CD4-positive, alpha-beta T cell (primary cell): ENCODE results near the gene PARG. TPM values are rescaled to one million over a fixed set of nuclear protein-coding genes. Genes with fewer than 3 reads are reported as not detected.

Source experiments
- ATAC-seq: fragments of 200-7000 bp; cut with Tn5 transposase; one replicate; pipeline ENCODE4 v1.10.0; 2022; ENCODE audit warnings: mild to moderate bottlenecking; ENCODE audit not compliant: poor library complexity
- CTCF ChIA-PET: fragments of 350-600 bp; sonication (Branson Sonifier 250); formaldehyde crosslinking; loops from one replicate; lab custom pipeline; 2021; ENCODE audit warnings: antibody characterized with exemption, inconsistent platforms; lab: Charles Lee
- POLR2A ChIA-PET: fragments of 350-600 bp; sonication (Branson Sonifier 250); formaldehyde crosslinking; loops from one replicate; lab custom pipeline; 2021; ENCODE audit warnings: antibody characterized with exemption, inconsistent platforms; lab: Charles Lee
- DNase-seq, 14 experiments: peaks; one replicate each; pipeline ENCODE4 v3.0.0-alpha.2; 2013 to 2020; ENCODE audit warnings: mixed read lengths in 2 of 14
- H3K27ac ChIP-seq, 2 donors: one replicate each; pipeline versions ENCODE4 v1.5.1 to v1.7.0; 2013; ENCODE audit warnings: low read length in 2 of 2, low read depth in 1 of 2, mild to moderate bottlenecking in 1 of 2
- H3K27me3 ChIP-seq, 2 experiments: 1 replicate in 1 of 2; 2 replicates in 1 of 2; pipeline versions ENCODE4 v1.6.1 to v1.7.0; 2013; ENCODE audit warnings: low read length in 2 of 2, control low read depth in 1 of 2, mild to moderate bottlenecking in 1 of 2, moderate library complexity in 1 of 2; ENCODE audit not compliant: insufficient read depth in 2 of 2, control insufficient read depth in 1 of 2
- H3K36me3 ChIP-seq: one replicate; pipeline ENCODE4 v1.6.1; 2013; ENCODE audit warnings: low read length, control low read depth; ENCODE audit not compliant: insufficient read depth
- H3K4me1 ChIP-seq: one replicate; pipeline ENCODE4 v1.6.1; 2013; ENCODE audit warnings: low read length, control low read depth; ENCODE audit not compliant: insufficient read depth
- H3K4me3 ChIP-seq: one replicate; pipeline ENCODE4 v1.5.1; 2013; ENCODE audit warnings: mild to moderate bottlenecking, low read length, moderate library complexity
- H3K9me3 ChIP-seq, 2 experiments: 1 replicate in 1 of 2; 2 replicates in 1 of 2; pipeline versions ENCODE4 v1.6.1 to v1.7.0; 2013; ENCODE audit warnings: low read length in 2 of 2, mild to moderate bottlenecking in 2 of 2, control low read depth in 1 of 2, moderate library complexity in 1 of 2; ENCODE audit not compliant: control insufficient read depth in 1 of 2, insufficient read depth in 1 of 2
- H3K27ac Mint-ChIP-seq: one replicate; pipeline ENCODE4 v1.8.0; 2020; ENCODE audit warnings: mixed read lengths
- H3K27me3 Mint-ChIP-seq: one replicate; pipeline ENCODE4 v1.8.0; 2021; ENCODE audit warnings: mixed read lengths
- H3K36me3 Mint-ChIP-seq: one replicate; pipeline ENCODE4 v1.8.0; 2021; ENCODE audit warnings: low read depth, mixed read lengths
- H3K4me1 Mint-ChIP-seq: one replicate; pipeline ENCODE4 v1.8.0; 2021; ENCODE audit warnings: low read depth, mixed read lengths
- H3K4me3 Mint-ChIP-seq: one replicate; pipeline ENCODE4 v1.8.0; 2020; ENCODE audit warnings: mild to moderate bottlenecking, mixed read lengths
- H3K9me3 Mint-ChIP-seq: one replicate; pipeline ENCODE4 v1.8.0; 2020; ENCODE audit warnings: mixed read lengths
- CTCF ChIP-seq: fragments of 200-600 bp; IDR thresholded peaks from one replicate; pipeline ENCODE4 v1.8.0; 2022; ENCODE audit warnings: antibody characterized with exemption, mild to moderate bottlenecking
- intact Hi-C, 2 experiments: fragments of 100-400 bp; cut with DNase I in 1 of 2; cut with micrococcal nuclease in 1 of 2; formaldehyde crosslinking; loops; one replicate each; pipeline versions ENCODE4 v1.15.1 to v1.9.0; 2023 to 2025; cut with DNase I, micrococcal nuclease
- total RNA-seq, 174 experiments: library from RNA in 2 of 174; stranded (reverse) in 2 of 174; gene quantifications; one replicate each; pipeline ENCODE4 v1.2.3 and lab custom pipeline; 2021 to 2026

Gene PARG
- total RNA-seq, 2 experiments from 2014 or later, result 30.1 to 31.8 TPM

GRCh38 chr10:49783645-49784044 is 158.2 kb downstream of the PARG start:
- peaks cover 0 to 3% of the 10 kb centered on the region in 2 experiments for H3K9me3 ChIP-seq
- no peaks in the 10 kb centered on the region for H3K9me3 Mint-ChIP-seq
- peaks cover 24% of the 10 kb centered on the region for H3K27me3 Mint-ChIP-seq
- H3K4me1 ChIP-seq, result no peaks in the 10 kb centered on the region
- H3K27ac ChIP-seq, result no peak overlapping the region
- no peaks in the 10 kb centered on the region for H3K4me1 Mint-ChIP-seq
- no peak overlapping the region for H3K4me3 ChIP-seq
- H3K4me3 Mint-ChIP-seq, result no peak overlapping the region
- ATAC-seq (no peak), DNase-seq (no peak)
- H3K36me3 Mint-ChIP-seq, result no peaks in the 10 kb centered on the region
- H3K36me3 ChIP-seq, result no peaks in the 10 kb centered on the region
- no peak for TF ChIP-seq CTCF
- ChIA-PET CTCF (no interaction called here), POLR2A (no interaction called here)
- H3K27me3 ChIP-seq, result peaks cover 0 to 7% of the 10 kb centered on the region in 2 experiments
- intact Hi-C loops, result no loop called here
- H3K27ac Mint-ChIP-seq, result no peak overlapping the region

- Mint-ChIP-seq H3K4me3 (no peak overlapping the region), H3K27me3 (peaks cover 46% of the 10 kb centered on the region), H3K27ac (no peak overlapping the region), H3K9me3 (no peaks in the 10 kb centered on the region), H3K4me1 (no peaks in the 10 kb centered on the region), H3K36me3 (no peaks in the 10 kb centered on the region)
- TF ChIP-seq CTCF, result no peak
- no peak for ATAC-seq
- H3K27ac ChIP-seq, result no peak overlapping the region
- ChIA-PET CTCF (no interaction called here), POLR2A (no interaction called here)
- H3K27me3 ChIP-seq, result peaks cover 0 to 7% of the 10 kb centered on the region in 2 experiments
- H3K9me3 ChIP-seq, result peaks cover 0 to 4% of the 10 kb centered on the region in 2 experiments
- H3K4me3 ChIP-seq, result no peak overlapping the region
- DNase-seq, result no peak
- no peaks in the 10 kb centered on the region for H3K36me3 ChIP-seq
- intact Hi-C loops, result no loop called here
- H3K4me1 ChIP-seq, result no peaks in the 10 kb centered on the region
Measured at GRCh38 chr10:49781247-49781646, 160.6 kb downstream of the PARG start.

GRCh38 chr10:49778197-49778596 is 163.6 kb downstream of the PARG start:
- Histone ChIP-seq H3K9me3 (peaks cover 0 to 4% of the 10 kb centered on the region in 2 experiments), H3K4me1 (no peaks in the 10 kb centered on the region), H3K4me3 (no peak overlapping the region), H3K27ac (no peak overlapping the region), H3K27me3 (peaks cover 0 to 7% of the 10 kb centered on the region in 2 experiments), H3K36me3 (no peaks in the 10 kb centered on the region)
- Mint-ChIP-seq H3K27ac (no peak overlapping the region), H3K36me3 (no peaks in the 10 kb centered on the region), H3K9me3 (no peaks in the 10 kb centered on the region), H3K27me3 (peaks cover 44% of the 10 kb centered on the region), H3K4me3 (no peak overlapping the region), H3K4me1 (no peaks in the 10 kb centered on the region)
- no peak for TF ChIP-seq CTCF
- DNase-seq (no peak), ATAC-seq (no peak)
- ChIA-PET CTCF (no interaction called here), POLR2A (no interaction called here)
- intact Hi-C loops, result no loop called here
